ENCODE measurements around the gene ADAT1. TPM values are rescaled to one million over a fixed set of nuclear protein-coding genes. Genes with fewer than 3 reads are reported as not detected.
A peak's percentile ranks its signal among the peaks of the same experiment; 100 is the strongest.

The ADAT1 gene
- total RNA-seq, 1 experiment from 2014 or later = 42.8 TPM

DNA sequence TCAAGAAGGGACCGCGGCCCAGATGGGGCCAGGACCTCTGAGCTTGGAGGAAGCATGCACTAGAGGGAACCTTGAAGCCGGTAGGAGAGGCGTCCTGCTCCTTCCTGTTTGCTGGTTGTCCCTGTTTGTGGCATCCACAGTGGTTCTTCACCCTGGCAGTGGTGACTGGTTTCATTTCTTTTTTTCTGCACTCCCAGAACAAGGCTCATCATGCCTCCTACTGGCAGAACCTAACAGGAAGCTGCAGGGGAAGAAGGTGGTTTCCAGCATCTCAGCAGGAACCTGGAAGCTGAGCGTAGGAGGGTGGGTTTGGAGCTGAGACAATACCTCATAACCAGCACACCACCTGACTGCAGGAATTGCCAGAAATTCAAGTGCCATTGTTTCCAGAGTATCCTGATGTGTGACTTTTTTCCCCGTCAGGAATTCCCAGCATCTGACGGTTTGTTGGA lies 72.8 kb downstream of the ADAT1 start:
- peak; percentile 78 for DNase-seq
- Histone ChIP-seq H3K27me3 (ENCODE audit: control insufficient read depth, insufficient read depth, low read length) (no peaks in the 10 kb centered on the region), H3K36me3 (replicated peaks; ENCODE audit: control insufficient read depth, insufficient read depth, low read length) (no peaks in the 10 kb centered on the region), H3K4me3 (ENCODE audit: insufficient read depth, low read depth, low read length) (no peak overlapping the region)

Other genes starting within 250 kb of the ADAT1 start
- gene CFDP1, start 189.8 kb downstream of the ADAT1 start, total RNA-seq (2014; rRNA removed; shearing (Covaris generic)) = 36.0 and 55.2 TPM in 2 replicates
- gene TMEM170A, start 158.6 kb downstream of the ADAT1 start, total RNA-seq (2014; rRNA removed; shearing (Covaris generic)) = 43.7 and 55.9 TPM in 2 replicates
- 9.7 and 11.5 TPM in 2 replicates for gene CHST6, start 127.8 kb downstream of the ADAT1 start, total RNA-seq (2014; rRNA removed; shearing (Covaris generic))
- gene CHST5, start 87.2 kb downstream of the ADAT1 start, total RNA-seq (2014; rRNA removed; shearing (Covaris generic)) = 0.90 TPM in 1 of 2 replicates, not detected in the other
- gene TMEM231, start 67.0 kb downstream of the ADAT1 start, total RNA-seq (2014; rRNA removed; shearing (Covaris generic)) = 11.3 and 12.9 TPM in 2 replicates
- 34.5 and 40.1 TPM in 2 replicates for gene GABARAPL2, start 56.9 kb downstream of the ADAT1 start, total RNA-seq (2014; rRNA removed; shearing (Covaris generic))
- gene KARS1, start 24.4 kb upstream of the ADAT1 start, total RNA-seq (2014; rRNA removed; shearing (Covaris generic)) = 260 and 263 TPM in 2 replicates
- 17.5 and 25.5 TPM in 2 replicates for gene TERF2IP, start 24.5 kb upstream of the ADAT1 start, total RNA-seq (2014; rRNA removed; shearing (Covaris generic))
- gene CPHXL2, start 53.7 kb upstream of the ADAT1 start, total RNA-seq (2014; rRNA removed; shearing (Covaris generic)) = not detected in 2 replicates
- gene DUXB, start 78.2 kb upstream of the ADAT1 start, total RNA-seq (2014; rRNA removed; shearing (Covaris generic)) = not detected in 2 replicates
- gene CPHXL, start 103.2 kb upstream of the ADAT1 start, total RNA-seq (2014; rRNA removed; shearing (Covaris generic)) = not detected in 2 replicates

All from H7 (cell line).